ENCODE results near the gene COLQ. TPM values are rescaled to one million over a fixed set of nuclear protein-coding genes. Genes with fewer than 3 reads are reported as not detected.

Gene COLQ
- total RNA-seq, 1 experiment from 2014 or later: not detected

DNA sequence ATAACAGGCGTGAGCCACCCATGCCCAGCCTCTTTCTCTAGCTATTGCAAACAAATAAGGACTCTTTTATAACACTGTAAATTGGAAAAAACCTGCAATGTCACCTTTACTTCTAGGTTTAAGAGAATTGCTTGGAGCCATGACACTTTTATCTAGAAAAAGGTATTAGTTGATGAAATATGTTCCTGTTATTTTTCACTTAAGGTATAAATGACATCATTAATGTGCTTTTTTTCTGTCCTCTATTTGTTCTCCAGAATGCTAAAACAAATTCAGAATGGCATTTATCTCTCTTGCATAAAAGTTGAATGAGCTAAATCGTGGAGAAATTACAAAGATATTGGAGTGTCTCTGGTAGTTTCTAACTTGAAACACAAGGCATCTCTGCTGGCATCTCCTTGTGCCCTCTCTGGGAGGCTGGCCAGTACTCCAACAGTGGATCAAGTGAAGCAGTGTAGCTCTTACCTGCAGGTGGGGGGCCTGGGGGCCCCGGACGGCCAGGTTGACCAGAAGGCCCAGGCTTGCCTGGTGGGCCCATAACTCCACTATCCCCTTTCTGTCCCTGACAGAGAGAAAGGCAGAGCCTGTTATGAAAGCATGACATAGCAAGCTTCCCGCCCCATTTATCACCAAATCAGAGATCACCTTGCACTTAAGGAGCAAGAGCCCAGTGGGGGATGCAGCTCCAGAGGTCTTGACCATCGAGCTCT, 55.5 kb downstream of the COLQ start:
- Mint-ChIP-seq H3K9me3 (ENCODE audit: unreplicated experiment) (no peaks in the 10 kb centered on the region), H3K27me3 (ENCODE audit: insufficient read depth, unreplicated experiment) (peaks cover 3% of the 10 kb centered on the region), H3K4me1 (ENCODE audit: low read depth, unreplicated experiment) (no peaks in the 10 kb centered on the region), H3K36me3 (ENCODE audit: insufficient read depth, unreplicated experiment) (peaks cover 3% of the 10 kb centered on the region), H3K4me3 (ENCODE audit: unreplicated experiment) (no peak overlapping the region), H3K27ac (ENCODE audit: unreplicated experiment) (no peak overlapping the region)
- intact Hi-C loops (cut with micrococcal nuclease; ENCODE audit: unreplicated experiment): no loop called here
- Histone ChIP-seq H3K36me3 (ENCODE audit: control insufficient read depth, insufficient read depth, low read length) (no peaks in the 10 kb centered on the region), H3K4me3 (ENCODE audit: low read depth, low read length) (no peak overlapping the region), H3K27me3 (replicated peaks; ENCODE audit: control insufficient read depth, insufficient read depth, low read length) (no peaks in the 10 kb centered on the region), H3K9me3 (no peaks in the 10 kb centered on the region), H3K4me1 (no peaks in the 10 kb centered on the region)
- CTCF ChIA-PET: interaction anchor here (0.7 kb wide), 1 partner anchor 75 kb away, joined by 5 read pairs; no protein-coding TSS in a partner anchor
- TF ChIP-seq CTCF (IDR thresholded peaks at IDR 0.05; ENCODE audit: insufficient read depth in 1 of 2, low read depth in 1 of 2, low read length in 1 of 2, severe bottlenecking in 1 of 2, unreplicated experiment in 1 of 2): no peak
- no TSS peak for BruUV-seq (replicated peaks)
- DNase-seq: no peak
- POLR2A ChIA-PET: no interaction called here

- H3K4me3 Mint-ChIP-seq (ENCODE audit: unreplicated experiment): no peak overlapping the region
- Histone ChIP-seq H3K27me3 (replicated peaks; ENCODE audit: control insufficient read depth, insufficient read depth, low read length) (no peaks in the 10 kb centered on the region), H3K4me3 (ENCODE audit: low read depth, low read length) (no peak overlapping the region), H3K9me3 (no peaks in the 10 kb centered on the region), H3K36me3 (ENCODE audit: control insufficient read depth, insufficient read depth, low read length) (no peaks in the 10 kb centered on the region), H3K4me1 (peaks cover 5% of the 10 kb centered on the region)
- no peak for DNase-seq
- peaks cover 5% of the 10 kb centered on the region for H3K27me3 Mint-ChIP-seq (ENCODE audit: insufficient read depth, unreplicated experiment)
- peaks cover 6% of the 10 kb centered on the region for H3K4me1 Mint-ChIP-seq (ENCODE audit: low read depth, unreplicated experiment)
- no peak for TF ChIP-seq CTCF (IDR thresholded peaks at IDR 0.05; ENCODE audit: insufficient read depth in 1 of 2, low read depth in 1 of 2, low read length in 1 of 2, severe bottlenecking in 1 of 2, unreplicated experiment in 1 of 2)
- H3K27ac Mint-ChIP-seq (ENCODE audit: unreplicated experiment): no peak overlapping the region
- H3K36me3 Mint-ChIP-seq (ENCODE audit: insufficient read depth, unreplicated experiment): peaks cover 5% of the 10 kb centered on the region
- no TSS peak for BruUV-seq (replicated peaks)
- intact Hi-C loops (cut with micrococcal nuclease; ENCODE audit: unreplicated experiment): no loop called here
- POLR2A ChIA-PET: no interaction called here
- CTCF ChIA-PET: interaction anchor here (0.6 kb wide), 1 partner anchor 1645 kb away, joined by 3 read pairs; no protein-coding TSS in a partner anchor
- H3K9me3 Mint-ChIP-seq (ENCODE audit: unreplicated experiment): no peaks in the 10 kb centered on the region
Measured at GRCh38 chr3:15462451-15462850, 59.1 kb downstream of the COLQ start.

DNA sequence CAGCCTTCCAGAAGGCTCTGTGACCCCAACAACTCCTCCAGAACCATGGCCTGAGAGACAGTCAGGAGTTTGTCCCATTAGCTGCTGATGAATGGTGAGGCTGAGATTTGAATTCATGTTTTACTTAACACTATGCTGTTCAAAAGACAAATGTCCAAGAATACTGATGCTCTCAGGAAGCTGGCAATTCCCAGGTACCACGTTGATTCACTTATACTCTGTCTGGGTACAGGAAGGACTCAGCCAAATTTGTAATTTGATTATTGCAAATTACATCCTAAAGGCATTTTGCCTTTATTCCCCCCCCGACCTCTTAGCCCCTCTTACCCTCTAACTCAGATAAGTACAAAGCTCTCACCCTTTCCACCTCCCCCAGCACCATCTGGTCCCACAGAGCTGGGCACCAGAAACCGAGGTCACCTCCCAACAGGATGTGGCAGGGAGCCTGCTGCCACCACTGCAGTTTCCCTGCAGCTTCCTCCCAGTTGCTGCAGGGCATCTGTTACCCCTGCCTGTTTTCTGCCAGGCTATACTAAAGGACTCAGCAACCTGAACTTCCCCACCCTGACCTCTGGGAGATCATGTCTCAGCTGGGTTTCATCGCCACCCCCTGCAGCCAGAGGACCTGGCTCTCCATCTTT, 60.5 kb downstream of the COLQ start:
- intact Hi-C loops (cut with micrococcal nuclease; ENCODE audit: unreplicated experiment): no loop called here
- H3K27me3 ChIP-seq (replicated peaks; ENCODE audit: control insufficient read depth, insufficient read depth, low read length): no peaks in the 10 kb centered on the region
- H3K4me3 Mint-ChIP-seq (ENCODE audit: unreplicated experiment): no peak overlapping the region
- peaks cover 5% of the 10 kb centered on the region for H3K27me3 Mint-ChIP-seq (ENCODE audit: insufficient read depth, unreplicated experiment)
- H3K9me3 Mint-ChIP-seq (ENCODE audit: unreplicated experiment): no peaks in the 10 kb centered on the region
- CTCF ChIA-PET: interaction anchor here (0.5 kb wide), 1 partner anchor 729 kb away, joined by 3 read pairs; no protein-coding TSS in a partner anchor
- POLR2A ChIA-PET: no interaction called here
- H3K27ac Mint-ChIP-seq (ENCODE audit: unreplicated experiment): no peak overlapping the region
- H3K4me1 ChIP-seq: peaks cover 5% of the 10 kb centered on the region
- H3K9me3 ChIP-seq: no peaks in the 10 kb centered on the region
- BruUV-seq (replicated peaks): no TSS peak
- H3K36me3 Mint-ChIP-seq (ENCODE audit: insufficient read depth, unreplicated experiment): peaks cover 5% of the 10 kb centered on the region
- H3K36me3 ChIP-seq (ENCODE audit: control insufficient read depth, insufficient read depth, low read length): no peaks in the 10 kb centered on the region
- no peak for DNase-seq
- H3K4me1 Mint-ChIP-seq (ENCODE audit: low read depth, unreplicated experiment): peaks cover 6% of the 10 kb centered on the region
- no peak for TF ChIP-seq CTCF (IDR thresholded peaks at IDR 0.05; ENCODE audit: insufficient read depth in 1 of 2, low read depth in 1 of 2, low read length in 1 of 2, severe bottlenecking in 1 of 2, unreplicated experiment in 1 of 2)
- H3K4me3 ChIP-seq (ENCODE audit: low read depth, low read length): no peak overlapping the region
